Large intestine (tissue), 3 donors: ENCODE results near the gene KLHL6. TPM values are rescaled to one million over a fixed set of nuclear protein-coding genes. Genes with fewer than 3 reads are reported as not detected.
"Not testable (repeated sequence)": the region's sequence is repeated elsewhere in the genome, so short reads cannot be mapped to it uniquely, and the experiment has no call there.

ENCODE experiments used
- DNase-seq, 2 donors: peaks; one replicate each; pipeline versions ENCODE4 v3.0.0 to v3.0.0-alpha.2; 2013
- H3K27ac ChIP-seq: one replicate; pipeline ENCODE4 v1.5.1; 2013; ENCODE audit warnings: low read length
- H3K27me3 ChIP-seq: 2 replicates; pipeline ENCODE4 v1.6.1; 2013; ENCODE audit warnings: low read length; ENCODE audit not compliant: control insufficient read depth, insufficient read depth
- H3K36me3 ChIP-seq: 2 replicates; pipeline ENCODE4 v1.6.1; 2013; ENCODE audit warnings: low read length; ENCODE audit not compliant: control insufficient read depth, insufficient read depth
- H3K4me1 ChIP-seq: one replicate; pipeline ENCODE4 v1.6.1; 2013; ENCODE audit warnings: low read length; ENCODE audit not compliant: control insufficient read depth, insufficient read depth
- H3K4me3 ChIP-seq: one replicate; pipeline ENCODE4 v1.5.1; 2013; ENCODE audit warnings: low read length
- H3K9me3 ChIP-seq: one replicate; pipeline ENCODE4 v1.6.1; 2013; ENCODE audit warnings: mild to moderate bottlenecking, low read depth, low read length, moderate library complexity; ENCODE audit not compliant: control insufficient read depth
- WGBS: methylation state at CpG from one replicate; pipeline ENCODE4 v1.1.5; 2013; ENCODE audit warnings: low lambda C conversion rate; ENCODE audit not compliant: insufficient coverage; 5-methylcytosine and 5-hydroxymethylcytosine counted together
- polyA plus RNA-seq: library from polyadenylated mRNA; unstranded; fragments of 120-200 nt; gene quantifications from one replicate; pipeline ENCODE4 v1.2.1, GENCODE V29; 2013

Gene KLHL6
- polyA plus RNA-seq, 1 donor, result 2.5 TPM

DNA sequence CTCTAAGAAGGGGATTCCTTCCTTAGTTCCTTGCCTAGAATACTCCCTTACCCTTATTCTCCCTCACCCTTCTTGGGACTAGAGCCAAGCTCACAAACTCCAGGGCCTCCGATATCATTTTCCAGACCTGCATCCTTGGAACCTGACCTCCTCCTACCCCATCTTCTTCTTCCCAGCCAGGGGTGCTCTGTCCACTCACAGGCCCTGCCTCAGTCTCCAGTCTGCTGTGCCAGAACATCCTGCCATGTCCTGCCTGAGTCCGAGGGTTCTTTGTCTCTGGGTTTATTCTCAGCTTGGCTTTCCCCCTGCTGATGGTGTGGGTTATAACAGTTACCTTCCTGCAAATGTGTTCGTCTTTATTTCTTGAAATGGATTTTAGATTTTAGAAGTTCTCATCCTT, 67.2 kb downstream of the KLHL6 start:
- Histone ChIP-seq H3K27ac (no peak overlapping the region), H3K36me3 (no peaks in the 10 kb centered on the region), H3K4me1 (peaks cover 8% of the 10 kb centered on the region), H3K4me3 (no peak overlapping the region), H3K27me3 (no peaks in the 10 kb centered on the region), H3K9me3 (peaks cover 4% of the 10 kb centered on the region)
- no peak for DNase-seq
- WGBS, result 100% methylated on average over 1 of the region's 3 CpGs

DNA sequence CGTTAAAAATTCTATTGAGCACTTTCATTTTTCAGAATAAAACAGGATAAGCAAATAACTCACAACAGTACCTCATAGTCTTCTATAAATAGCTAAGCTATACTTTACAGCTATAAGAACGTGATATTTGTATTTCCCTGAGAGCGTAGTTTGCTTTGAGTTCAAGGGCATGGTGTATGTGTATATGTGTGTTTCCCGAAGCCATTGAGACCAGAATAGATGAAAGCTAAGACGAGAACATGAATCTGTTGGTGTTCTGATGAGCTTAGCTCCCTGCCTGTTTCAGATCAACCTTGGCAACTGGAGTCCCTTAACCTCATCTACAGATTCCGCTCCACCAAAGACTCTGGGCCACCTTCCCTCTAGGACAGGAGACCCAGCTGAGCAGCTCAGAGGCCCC, 67.6 kb downstream of the KLHL6 start:
- DNase-seq, result no peak
- H3K4me1 ChIP-seq, result peaks cover 8% of the 10 kb centered on the region
- H3K9me3 ChIP-seq, result peaks cover 4% of the 10 kb centered on the region
- no peak overlapping the region for H3K4me3 ChIP-seq
- H3K27ac ChIP-seq, result no peak overlapping the region
- H3K36me3 ChIP-seq, result no peaks in the 10 kb centered on the region
- no peaks in the 10 kb centered on the region for H3K27me3 ChIP-seq
- WGBS, result 80% methylated on average over 1 of the region's 6 CpGs

DNA sequence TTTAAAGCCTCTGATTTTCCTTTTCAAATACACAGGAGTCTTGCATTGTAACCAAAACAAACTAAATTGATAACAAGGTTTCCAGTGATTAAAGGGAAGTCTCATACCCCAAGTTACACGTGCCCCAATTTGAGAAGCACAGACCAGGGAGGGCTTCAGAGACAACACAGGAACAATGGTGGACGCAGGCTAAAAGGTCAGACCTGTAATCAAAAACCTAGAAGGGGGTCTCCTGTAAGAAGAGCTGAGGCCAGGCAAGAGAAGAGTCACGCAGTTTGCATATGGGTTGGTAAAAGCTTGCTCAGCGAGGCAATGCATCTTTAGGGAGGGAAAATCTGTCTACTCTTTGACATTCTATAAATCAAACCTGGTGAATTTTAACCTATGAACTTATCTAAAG, 68.5 kb downstream of the KLHL6 start:
- peaks cover 3% of the 10 kb centered on the region for H3K9me3 ChIP-seq
- 83% methylated on average over 1 of the region's 4 CpGs for WGBS
- no peak overlapping the region for H3K4me3 ChIP-seq
- H3K4me1 ChIP-seq, result peaks cover 8% of the 10 kb centered on the region
- DNase-seq, result no peak
- no peaks in the 10 kb centered on the region for H3K36me3 ChIP-seq
- H3K27me3 ChIP-seq, result no peaks in the 10 kb centered on the region
- no peak overlapping the region for H3K27ac ChIP-seq

DNA sequence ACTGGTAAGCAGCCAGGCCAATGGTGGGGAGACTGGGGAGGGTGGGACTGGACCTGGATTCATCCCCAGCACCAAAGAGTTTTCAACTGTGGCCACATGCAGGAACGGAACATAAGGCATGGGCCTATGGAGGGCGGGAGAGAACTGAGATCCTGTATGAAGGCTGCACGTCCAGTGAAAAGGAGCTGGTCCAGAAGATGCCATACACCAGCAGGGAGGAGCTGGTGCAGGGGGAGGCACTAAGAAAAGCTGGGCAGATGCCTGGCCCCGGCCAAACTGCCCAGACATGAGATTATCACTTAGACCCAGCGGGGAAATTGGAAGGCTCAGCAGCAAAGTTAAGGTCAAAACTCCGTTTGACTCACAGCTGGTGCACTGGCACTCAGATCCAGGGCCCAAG, 69.0 kb downstream of the KLHL6 start:
- no CpG with 5 or more reads among the region's 6 CpGs for WGBS
- no peak for DNase-seq
- H3K36me3 ChIP-seq, result no peaks in the 10 kb centered on the region
- no peaks in the 10 kb centered on the region for H3K9me3 ChIP-seq
- H3K4me1 ChIP-seq, result peaks cover 5% of the 10 kb centered on the region
- H3K27ac ChIP-seq, result no peak overlapping the region
- no peaks in the 10 kb centered on the region for H3K27me3 ChIP-seq
- H3K4me3 ChIP-seq, result no peak overlapping the region

DNA sequence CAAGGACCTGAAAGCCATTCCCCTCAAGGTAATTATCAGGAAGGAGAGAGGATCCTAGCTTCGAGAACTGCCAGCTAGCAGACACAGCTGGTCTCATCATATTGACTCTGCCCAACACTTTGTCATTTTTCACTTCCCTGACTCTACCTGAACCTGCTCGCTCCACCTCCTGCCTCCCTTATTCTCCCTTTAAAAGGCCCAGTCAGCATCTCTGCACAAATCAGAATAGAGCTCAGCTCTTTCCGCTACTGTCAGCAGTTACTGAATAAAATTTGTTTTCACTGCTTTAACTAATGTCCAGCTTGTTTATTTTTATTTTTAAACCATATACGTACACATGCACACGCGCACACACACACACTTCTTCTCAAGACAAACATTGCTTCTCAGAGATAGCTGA, 69.9 kb downstream of the KLHL6 start:
- WGBS, result 89% methylated on average over 5 of the region's 6 CpGs
- no peaks in the 10 kb centered on the region for H3K27me3 ChIP-seq
- H3K27ac ChIP-seq, result no peak overlapping the region
- no peaks in the 10 kb centered on the region for H3K9me3 ChIP-seq
- no peak overlapping the region for H3K4me3 ChIP-seq
- DNase-seq, result no peak
- no peaks in the 10 kb centered on the region for H3K36me3 ChIP-seq
- H3K4me1 ChIP-seq, result no peaks in the 10 kb centered on the region

DNA sequence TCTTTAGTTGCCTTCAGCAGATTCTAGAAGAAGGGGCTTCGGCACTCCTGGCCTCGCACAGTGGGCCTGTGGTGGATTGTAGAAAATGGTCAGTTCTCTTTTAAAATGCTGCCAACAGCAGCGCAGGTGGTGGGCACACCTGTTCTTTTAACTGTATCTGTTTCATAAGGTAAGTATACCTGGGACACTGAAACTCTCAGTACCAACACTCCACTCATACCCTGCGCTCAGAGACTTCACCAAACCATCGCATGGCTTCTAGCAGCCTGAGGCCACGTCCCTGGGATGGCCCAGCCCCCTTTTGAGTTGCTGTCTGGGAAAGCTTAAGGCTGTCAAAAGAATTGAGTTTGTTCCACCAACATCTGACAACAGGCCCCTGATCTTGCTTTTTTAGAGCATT, 70.4 kb downstream of the KLHL6 start:
- WGBS, result no CpG with 5 or more reads among the region's 6 CpGs
- Histone ChIP-seq H3K27me3 (no peaks in the 10 kb centered on the region), H3K4me1 (no peaks in the 10 kb centered on the region), H3K4me3 (no peak overlapping the region), H3K27ac (no peak overlapping the region), H3K9me3 (no peaks in the 10 kb centered on the region), H3K36me3 (no peaks in the 10 kb centered on the region)
- DNase-seq, result no peak

DNA sequence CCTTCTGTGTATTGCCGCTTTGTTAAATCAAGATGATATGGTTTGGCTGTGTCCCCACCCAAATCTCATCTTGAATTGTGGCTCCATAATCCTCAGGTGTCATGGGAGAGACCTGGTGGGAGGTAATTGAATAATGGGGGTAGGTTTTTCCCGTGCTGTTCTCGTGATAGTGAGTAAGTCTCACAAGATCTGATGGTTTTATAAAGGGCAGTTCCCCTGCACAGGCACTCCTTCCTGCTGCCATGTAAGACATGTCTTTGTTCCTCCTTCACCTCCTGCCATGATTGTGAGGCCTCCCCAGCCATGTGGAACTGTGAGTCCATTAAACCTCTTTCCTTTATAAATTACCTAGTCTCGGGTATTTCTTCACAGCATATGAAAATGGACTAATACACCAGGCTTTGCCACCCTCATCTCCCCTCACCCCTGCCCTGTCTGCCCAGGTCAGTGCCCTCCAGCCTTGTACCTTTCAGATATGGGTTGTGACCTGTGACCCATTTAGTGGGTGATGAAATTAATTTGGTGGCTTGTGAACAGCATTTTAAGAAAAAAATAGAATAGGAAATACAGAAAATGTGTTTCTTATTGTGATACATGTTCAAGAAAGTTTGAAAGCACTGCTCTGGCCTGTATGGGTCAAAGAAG, 71.0 kb downstream of the KLHL6 start:
- WGBS, result no CpG with 5 or more reads among the region's 4 CpGs
- no peak overlapping the region for H3K27ac ChIP-seq
- H3K27me3 ChIP-seq, result no peaks in the 10 kb centered on the region

DNA sequence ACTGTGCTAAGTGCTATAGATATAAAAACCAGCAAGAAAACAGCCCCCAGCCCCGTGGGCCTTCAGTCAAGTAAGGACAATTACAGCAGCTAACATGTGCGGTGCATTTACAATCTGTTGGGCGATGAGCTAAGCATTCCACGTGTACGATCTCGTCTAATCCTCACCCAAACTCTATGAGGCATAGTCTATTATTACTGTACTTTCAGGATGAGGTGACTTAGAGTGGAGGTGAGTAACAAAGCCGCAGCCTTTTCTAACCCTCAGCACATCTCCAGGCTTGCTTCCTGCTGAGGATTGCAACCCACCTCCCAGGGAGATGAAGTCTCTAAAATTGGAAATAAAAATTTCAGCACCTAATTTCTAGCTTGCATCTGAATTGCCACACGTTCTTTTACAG, 73.9 kb downstream of the KLHL6 start:
- H3K9me3 ChIP-seq, result no peaks in the 10 kb centered on the region
- H3K4me3 ChIP-seq, result no peak overlapping the region
- H3K4me1 ChIP-seq, result no peaks in the 10 kb centered on the region
- no peak for DNase-seq
- WGBS, result 100% methylated on average over 1 of the region's 8 CpGs
- no peaks in the 10 kb centered on the region for H3K36me3 ChIP-seq
- H3K27ac ChIP-seq, result no peak overlapping the region
- no peaks in the 10 kb centered on the region for H3K27me3 ChIP-seq

More for the DNA sequence above, 71.0 kb downstream of the KLHL6 start:
- no peak for DNase-seq
- no peak overlapping the region for H3K4me3 ChIP-seq
- H3K4me1 ChIP-seq, result no peaks in the 10 kb centered on the region
- no peaks in the 10 kb centered on the region for H3K9me3 ChIP-seq
- H3K36me3 ChIP-seq, result no peaks in the 10 kb centered on the region

DNA sequence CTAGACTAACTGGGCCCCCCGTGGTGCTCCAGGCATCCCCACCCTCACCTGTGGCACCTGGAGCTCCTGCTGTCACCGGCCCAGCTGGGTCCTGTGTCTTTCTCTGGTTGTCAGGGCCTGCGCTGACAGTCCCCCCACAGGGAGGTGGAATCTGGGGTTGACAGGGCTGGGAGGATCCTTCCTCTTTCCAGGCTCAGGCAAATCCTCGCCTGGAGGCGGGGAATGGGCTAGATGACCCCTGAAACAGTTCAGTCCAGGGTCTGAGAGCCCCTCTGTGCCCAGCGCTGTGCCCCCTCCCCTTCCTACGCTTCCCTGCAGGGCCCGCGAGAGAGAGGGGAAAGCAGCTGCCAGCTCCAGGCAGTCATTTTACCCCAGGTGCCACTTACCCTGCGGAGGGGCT, 77.0 kb downstream of the KLHL6 start:
- WGBS, result no CpG with 5 or more reads among the region's 10 CpGs
- no peaks in the 10 kb centered on the region for H3K36me3 ChIP-seq
- no peaks in the 10 kb centered on the region for H3K9me3 ChIP-seq
- H3K27me3 ChIP-seq, result no peaks in the 10 kb centered on the region
- H3K27ac ChIP-seq, result no peak overlapping the region
- no peaks in the 10 kb centered on the region for H3K4me1 ChIP-seq
- no peak for DNase-seq
- no peak overlapping the region for H3K4me3 ChIP-seq

DNA sequence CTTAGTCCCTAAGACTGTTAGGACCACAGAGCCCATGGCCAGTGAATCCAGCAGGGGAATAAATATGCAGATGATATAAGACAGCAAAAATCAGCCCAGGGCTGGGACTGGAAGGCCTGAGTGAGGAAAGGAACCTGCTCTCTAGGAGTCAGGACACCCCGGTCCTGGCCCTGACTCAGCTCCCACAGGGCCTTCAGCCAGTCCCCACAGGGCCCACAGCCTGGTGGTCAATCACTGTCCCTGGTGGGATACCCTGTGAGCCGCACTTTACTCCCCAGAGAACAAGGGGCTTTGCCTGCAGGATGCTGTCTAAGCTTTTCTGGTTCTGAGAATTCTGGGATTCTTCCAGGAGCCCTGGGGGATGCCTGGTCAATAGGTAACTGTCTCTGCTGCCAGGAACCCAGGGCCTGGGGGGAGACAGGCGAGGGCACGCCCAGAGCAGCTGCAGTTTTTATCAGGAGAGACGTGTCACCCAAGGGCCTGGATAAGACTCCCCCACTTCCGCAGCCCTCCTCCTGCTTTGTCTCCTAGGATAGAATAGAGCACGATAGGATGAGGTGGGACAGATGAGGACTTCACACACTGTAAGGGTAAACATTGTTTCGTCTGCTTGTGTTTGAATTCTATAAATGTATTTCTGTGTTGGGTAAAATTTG, 77.6 kb downstream of the KLHL6 start:
- DNase-seq, result no peak
- Histone ChIP-seq H3K27me3 (no peaks in the 10 kb centered on the region), H3K36me3 (no peaks in the 10 kb centered on the region), H3K4me3 (no peak overlapping the region), H3K4me1 (no peaks in the 10 kb centered on the region), H3K27ac (no peak overlapping the region), H3K9me3 (no peaks in the 10 kb centered on the region)
- no CpG with 5 or more reads among the region's 8 CpGs for WGBS

DNA sequence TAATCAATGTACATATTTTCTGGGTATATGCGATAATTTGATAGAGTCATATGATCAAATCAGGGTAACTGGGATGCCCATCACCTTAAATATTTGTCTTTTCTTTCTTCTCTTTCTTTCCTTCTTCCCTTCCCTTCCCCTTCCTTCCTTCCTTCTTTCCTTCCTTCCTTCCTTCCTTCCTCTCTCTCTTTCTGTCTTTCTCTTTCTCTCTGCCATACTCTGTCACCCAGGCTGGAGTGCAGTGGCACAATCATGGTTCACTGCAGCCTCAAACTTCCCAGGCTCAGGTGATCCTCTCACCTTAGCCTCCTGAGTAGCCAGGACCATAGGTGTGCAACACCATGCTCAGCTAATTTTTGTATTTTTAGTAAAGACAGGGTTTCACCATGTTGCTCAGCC, 79.7 kb downstream of the KLHL6 start:
- WGBS, result 100% methylated on average over 1 of the region's 1 CpG
- DNase-seq, H3K4me3 ChIP-seq, H3K9me3 ChIP-seq, H3K27me3 ChIP-seq, H3K36me3 ChIP-seq, H3K4me1 ChIP-seq, H3K27ac ChIP-seq: not testable (repeated sequence)
